CD4-positive, alpha-beta T cell treated with Interleukin-15 for 4 hours (primary cell): ENCODE results near the gene TM9SF4.
"Not testable (repeated sequence)": the region's sequence is repeated elsewhere in the genome, so short reads cannot be mapped to it uniquely, and the experiment has no call there.

Experiments used
- DNase-seq: peaks from one replicate; pipeline ENCODE4 v3.0.0-alpha.2; 2020; ENCODE audit warnings: low spot score

The TM9SF4 gene

GRCh38 chr20:32098786-32099185, 10.7 kb upstream of the TM9SF4 start:
- DNase-seq, result no peak

- DNase-seq, result no peak
Observed at GRCh38 chr20:32108814-32109391, 611 bp upstream of the TM9SF4 start.

- DNase-seq, result no peak
Observed at GRCh38 chr20:32110173-32110704, 725 bp downstream of the TM9SF4 start.

GRCh38 chr20:32110727-32111126, 1.2 kb downstream of the TM9SF4 start:
- no peak for DNase-seq

- DNase-seq, result no peak
Observed at GRCh38 chr20:32111156-32111686, 1.7 kb downstream of the TM9SF4 start.

- no peak for DNase-seq
Observed at GRCh38 chr20:32111753-32112152, 2.2 kb downstream of the TM9SF4 start.

GRCh38 chr20:32112841-32113240, 3.3 kb downstream of the TM9SF4 start:
- DNase-seq, result peak; percentile 17

- DNase-seq, result no peak
Observed at GRCh38 chr20:32113591-32114260, 4.2 kb downstream of the TM9SF4 start.

GRCh38 chr20:32114305-32114960, 4.9 kb downstream of the TM9SF4 start:
- no peak for DNase-seq

- no peak for DNase-seq
Observed at GRCh38 chr20:32115211-32115767, 5.8 kb downstream of the TM9SF4 start.

GRCh38 chr20:32116079-32116521, 6.6 kb downstream of the TM9SF4 start:
- DNase-seq, result no peak

- DNase-seq, result not testable (repeated sequence)
Observed at GRCh38 chr20:32116796-32117195, 7.3 kb downstream of the TM9SF4 start.

- not testable (repeated sequence) for DNase-seq
Observed at GRCh38 chr20:32118427-32118826, 8.9 kb downstream of the TM9SF4 start.

GRCh38 chr20:32119734-32120133, 10.2 kb downstream of the TM9SF4 start:
- no peak for DNase-seq

GRCh38 chr20:32121908-32122307, 12.4 kb downstream of the TM9SF4 start:
- not testable (repeated sequence) for DNase-seq

- DNase-seq, result no peak
Observed at GRCh38 chr20:32123088-32123487, 13.6 kb downstream of the TM9SF4 start.

- DNase-seq, result no peak
Observed at GRCh38 chr20:32124916-32125454, 15.5 kb downstream of the TM9SF4 start.

- DNase-seq, result no peak
Observed at GRCh38 chr20:32125506-32125905, 16.0 kb downstream of the TM9SF4 start.

GRCh38 chr20:32126919-32127318, 17.4 kb downstream of the TM9SF4 start:
- DNase-seq, result no peak

GRCh38 chr20:32127347-32127746, 17.8 kb downstream of the TM9SF4 start:
- DNase-seq, result no peak

GRCh38 chr20:32128167-32128566, 18.7 kb downstream of the TM9SF4 start:
- DNase-seq, result no peak

- no peak for DNase-seq
Observed at GRCh38 chr20:32129863-32130262, 20.3 kb downstream of the TM9SF4 start.
